ENCODE measurements around the gene FNDC5.

The FNDC5 gene

GRCh38 chr1:32865639-32866405 lies 4.9 kb downstream of the FNDC5 start:
- Histone ChIP-seq H3K9me3 (ENCODE audit: control insufficient read depth, low read length) (no peaks in the 10 kb centered on the region), H3K4me1 (ENCODE audit: control insufficient read depth, insufficient read depth, low read length, poor library complexity, severe bottlenecking) (peaks cover 3% of the 10 kb centered on the region), H3K27ac (ENCODE audit: insufficient read depth, low read length, poor library complexity, severe bottlenecking) (no peak overlapping the region), H3K4me3 (ENCODE audit: insufficient read depth, low read depth, low read length, poor library complexity, severe bottlenecking) (no peak overlapping the region), H3K27me3 (replicated peaks; ENCODE audit: control insufficient read depth, insufficient read depth, low read length, poor library complexity, severe bottlenecking) (peaks cover 3% of the 10 kb centered on the region), H3K36me3 (ENCODE audit: control insufficient read depth, insufficient read depth, low read length) (peaks cover 11% of the 10 kb centered on the region)
- DNase-seq = no peak

- peaks cover 11% of the 10 kb centered on the region for H3K36me3 ChIP-seq (ENCODE audit: control insufficient read depth, insufficient read depth, low read length)
- peaks cover 3% of the 10 kb centered on the region for H3K27me3 ChIP-seq (replicated peaks; ENCODE audit: control insufficient read depth, insufficient read depth, low read length, poor library complexity, severe bottlenecking)
These were observed 6.2 kb downstream of the FNDC5 start for GRCh38 chr1:32864375-32865019.

GRCh38 chr1:32863881-32864245 lies 6.8 kb downstream of the FNDC5 start:
- Histone ChIP-seq H3K4me3 (ENCODE audit: insufficient read depth, low read depth, low read length, poor library complexity, severe bottlenecking) (no peak overlapping the region), H3K27ac (ENCODE audit: insufficient read depth, low read length, poor library complexity, severe bottlenecking) (no peak overlapping the region), H3K9me3 (ENCODE audit: control insufficient read depth, low read length) (no peaks in the 10 kb centered on the region), H3K36me3 (ENCODE audit: control insufficient read depth, insufficient read depth, low read length) (peaks cover 11% of the 10 kb centered on the region), H3K4me1 (ENCODE audit: control insufficient read depth, insufficient read depth, low read length, poor library complexity, severe bottlenecking) (no peaks in the 10 kb centered on the region), H3K27me3 (replicated peaks; ENCODE audit: control insufficient read depth, insufficient read depth, low read length, poor library complexity, severe bottlenecking) (no peaks in the 10 kb centered on the region)
- DNase-seq = no peak

More at GRCh38 chr1:32864375-32865019, 6.2 kb downstream of the FNDC5 start:
- Histone ChIP-seq H3K4me1 (ENCODE audit: control insufficient read depth, insufficient read depth, low read length, poor library complexity, severe bottlenecking) (no peaks in the 10 kb centered on the region), H3K27ac (ENCODE audit: insufficient read depth, low read length, poor library complexity, severe bottlenecking) (no peak overlapping the region), H3K9me3 (ENCODE audit: control insufficient read depth, low read length) (no peaks in the 10 kb centered on the region), H3K4me3 (ENCODE audit: insufficient read depth, low read depth, low read length, poor library complexity, severe bottlenecking) (no peak overlapping the region)
- DNase-seq = no peak

GRCh38 chr1:32863218-32863880 lies 7.4 kb downstream of the FNDC5 start:
- Histone ChIP-seq H3K27me3 (replicated peaks; ENCODE audit: control insufficient read depth, insufficient read depth, low read length, poor library complexity, severe bottlenecking) (no peaks in the 10 kb centered on the region), H3K4me3 (ENCODE audit: insufficient read depth, low read depth, low read length, poor library complexity, severe bottlenecking) (no peak overlapping the region), H3K27ac (ENCODE audit: insufficient read depth, low read length, poor library complexity, severe bottlenecking) (no peak overlapping the region), H3K9me3 (ENCODE audit: control insufficient read depth, low read length) (no peaks in the 10 kb centered on the region), H3K36me3 (ENCODE audit: control insufficient read depth, insufficient read depth, low read length) (peaks cover 11% of the 10 kb centered on the region), H3K4me1 (ENCODE audit: control insufficient read depth, insufficient read depth, low read length, poor library complexity, severe bottlenecking) (no peaks in the 10 kb centered on the region)
- DNase-seq = no peak

- H3K4me3 ChIP-seq (ENCODE audit: insufficient read depth, low read depth, low read length, poor library complexity, severe bottlenecking) = no peak overlapping the region
- no peak overlapping the region for H3K27ac ChIP-seq (ENCODE audit: insufficient read depth, low read length, poor library complexity, severe bottlenecking)
- H3K36me3 ChIP-seq (ENCODE audit: control insufficient read depth, insufficient read depth, low read length) = peaks cover 20% of the 10 kb centered on the region
- H3K4me1 ChIP-seq (ENCODE audit: control insufficient read depth, insufficient read depth, low read length, poor library complexity, severe bottlenecking) = no peaks in the 10 kb centered on the region
- no peak for DNase-seq
- no peaks in the 10 kb centered on the region for H3K9me3 ChIP-seq (ENCODE audit: control insufficient read depth, low read length)
- no peaks in the 10 kb centered on the region for H3K27me3 ChIP-seq (replicated peaks; ENCODE audit: control insufficient read depth, insufficient read depth, low read length, poor library complexity, severe bottlenecking)
These were observed 8.6 kb downstream of the FNDC5 start for GRCh38 chr1:32861904-32862695.

GRCh38 chr1:32860566-32860965 lies 10.1 kb downstream of the FNDC5 start:
- peaks cover 35% of the 10 kb centered on the region for H3K36me3 ChIP-seq (ENCODE audit: control insufficient read depth, insufficient read depth, low read length)
- no peaks in the 10 kb centered on the region for H3K4me1 ChIP-seq (ENCODE audit: control insufficient read depth, insufficient read depth, low read length, poor library complexity, severe bottlenecking)
- no peaks in the 10 kb centered on the region for H3K27me3 ChIP-seq (replicated peaks; ENCODE audit: control insufficient read depth, insufficient read depth, low read length, poor library complexity, severe bottlenecking)
- H3K9me3 ChIP-seq (ENCODE audit: control insufficient read depth, low read length) = no peaks in the 10 kb centered on the region
- no peak overlapping the region for H3K27ac ChIP-seq (ENCODE audit: insufficient read depth, low read length, poor library complexity, severe bottlenecking)
- no peak overlapping the region for H3K4me3 ChIP-seq (ENCODE audit: insufficient read depth, low read depth, low read length, poor library complexity, severe bottlenecking)
- DNase-seq = no peak

GRCh38 chr1:32859915-32860314 lies 10.8 kb downstream of the FNDC5 start:
- peaks cover 39% of the 10 kb centered on the region for H3K36me3 ChIP-seq (ENCODE audit: control insufficient read depth, insufficient read depth, low read length)
- no peaks in the 10 kb centered on the region for H3K27me3 ChIP-seq (replicated peaks; ENCODE audit: control insufficient read depth, insufficient read depth, low read length, poor library complexity, severe bottlenecking)
- no peaks in the 10 kb centered on the region for H3K4me1 ChIP-seq (ENCODE audit: control insufficient read depth, insufficient read depth, low read length, poor library complexity, severe bottlenecking)
- no peak for DNase-seq
- H3K9me3 ChIP-seq (ENCODE audit: control insufficient read depth, low read length) = no peaks in the 10 kb centered on the region
- H3K27ac ChIP-seq (ENCODE audit: insufficient read depth, low read length, poor library complexity, severe bottlenecking) = no peak overlapping the region
- no peak overlapping the region for H3K4me3 ChIP-seq (ENCODE audit: insufficient read depth, low read depth, low read length, poor library complexity, severe bottlenecking)

GRCh38 chr1:32858791-32859190 lies 11.9 kb downstream of the FNDC5 start:
- no peaks in the 10 kb centered on the region for H3K4me1 ChIP-seq (ENCODE audit: control insufficient read depth, insufficient read depth, low read length, poor library complexity, severe bottlenecking)
- H3K9me3 ChIP-seq (ENCODE audit: control insufficient read depth, low read length) = no peaks in the 10 kb centered on the region
- peaks cover 39% of the 10 kb centered on the region for H3K36me3 ChIP-seq (ENCODE audit: control insufficient read depth, insufficient read depth, low read length)
- no peak overlapping the region for H3K4me3 ChIP-seq (ENCODE audit: insufficient read depth, low read depth, low read length, poor library complexity, severe bottlenecking)
- no peaks in the 10 kb centered on the region for H3K27me3 ChIP-seq (replicated peaks; ENCODE audit: control insufficient read depth, insufficient read depth, low read length, poor library complexity, severe bottlenecking)
- H3K27ac ChIP-seq (ENCODE audit: insufficient read depth, low read length, poor library complexity, severe bottlenecking) = no peak overlapping the region
- DNase-seq = no peak

- Histone ChIP-seq H3K27me3 (replicated peaks; ENCODE audit: control insufficient read depth, insufficient read depth, low read length, poor library complexity, severe bottlenecking) (no peaks in the 10 kb centered on the region), H3K27ac (ENCODE audit: insufficient read depth, low read length, poor library complexity, severe bottlenecking) (no peak overlapping the region), H3K4me3 (ENCODE audit: insufficient read depth, low read depth, low read length, poor library complexity, severe bottlenecking) (no peak overlapping the region), H3K4me1 (ENCODE audit: control insufficient read depth, insufficient read depth, low read length, poor library complexity, severe bottlenecking) (no peaks in the 10 kb centered on the region), H3K36me3 (ENCODE audit: control insufficient read depth, insufficient read depth, low read length) (peaks cover 39% of the 10 kb centered on the region), H3K9me3 (ENCODE audit: control insufficient read depth, low read length) (no peaks in the 10 kb centered on the region)
- DNase-seq = no peak
These were observed 12.6 kb downstream of the FNDC5 start for GRCh38 chr1:32858136-32858535.
